Measurements from ENCODE around the gene DYDC2.

DNA sequence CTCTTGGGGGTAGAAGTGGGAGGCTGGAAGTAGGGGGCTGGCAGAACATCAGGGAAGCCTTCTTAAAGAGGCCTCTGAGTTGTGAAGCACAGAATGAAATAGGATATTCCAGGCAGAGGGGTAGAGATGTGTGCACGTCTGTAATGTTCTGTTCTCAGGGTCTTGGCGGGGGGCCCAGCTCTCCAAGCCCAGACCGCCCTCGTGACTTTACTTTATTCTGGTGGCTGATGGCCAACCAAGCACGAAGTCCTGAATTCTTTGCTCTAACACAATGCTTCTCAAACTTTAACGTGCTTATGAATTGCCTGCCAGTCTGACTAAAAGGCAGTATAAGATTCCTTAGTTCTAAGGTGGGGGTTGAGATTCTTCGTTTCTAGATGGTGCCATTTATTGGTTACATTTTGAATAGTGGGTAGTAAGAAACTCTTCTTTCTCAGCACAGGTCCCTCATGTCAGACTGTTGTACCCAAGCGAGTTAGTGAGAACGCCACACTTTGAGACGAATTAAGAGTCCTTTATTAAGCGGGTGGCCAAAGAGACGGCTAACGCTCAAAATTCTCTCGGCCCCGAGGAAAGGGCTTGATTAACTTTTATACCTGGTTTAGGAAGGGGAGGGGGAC is 60.0 kb downstream of the DYDC2 start:
- no peak for TF ChIP-seq EP300 (IDR thresholded peaks at IDR 0.05; ENCODE audit: borderline replicate concordance)
- TF ChIP-seq, protein P1, sequence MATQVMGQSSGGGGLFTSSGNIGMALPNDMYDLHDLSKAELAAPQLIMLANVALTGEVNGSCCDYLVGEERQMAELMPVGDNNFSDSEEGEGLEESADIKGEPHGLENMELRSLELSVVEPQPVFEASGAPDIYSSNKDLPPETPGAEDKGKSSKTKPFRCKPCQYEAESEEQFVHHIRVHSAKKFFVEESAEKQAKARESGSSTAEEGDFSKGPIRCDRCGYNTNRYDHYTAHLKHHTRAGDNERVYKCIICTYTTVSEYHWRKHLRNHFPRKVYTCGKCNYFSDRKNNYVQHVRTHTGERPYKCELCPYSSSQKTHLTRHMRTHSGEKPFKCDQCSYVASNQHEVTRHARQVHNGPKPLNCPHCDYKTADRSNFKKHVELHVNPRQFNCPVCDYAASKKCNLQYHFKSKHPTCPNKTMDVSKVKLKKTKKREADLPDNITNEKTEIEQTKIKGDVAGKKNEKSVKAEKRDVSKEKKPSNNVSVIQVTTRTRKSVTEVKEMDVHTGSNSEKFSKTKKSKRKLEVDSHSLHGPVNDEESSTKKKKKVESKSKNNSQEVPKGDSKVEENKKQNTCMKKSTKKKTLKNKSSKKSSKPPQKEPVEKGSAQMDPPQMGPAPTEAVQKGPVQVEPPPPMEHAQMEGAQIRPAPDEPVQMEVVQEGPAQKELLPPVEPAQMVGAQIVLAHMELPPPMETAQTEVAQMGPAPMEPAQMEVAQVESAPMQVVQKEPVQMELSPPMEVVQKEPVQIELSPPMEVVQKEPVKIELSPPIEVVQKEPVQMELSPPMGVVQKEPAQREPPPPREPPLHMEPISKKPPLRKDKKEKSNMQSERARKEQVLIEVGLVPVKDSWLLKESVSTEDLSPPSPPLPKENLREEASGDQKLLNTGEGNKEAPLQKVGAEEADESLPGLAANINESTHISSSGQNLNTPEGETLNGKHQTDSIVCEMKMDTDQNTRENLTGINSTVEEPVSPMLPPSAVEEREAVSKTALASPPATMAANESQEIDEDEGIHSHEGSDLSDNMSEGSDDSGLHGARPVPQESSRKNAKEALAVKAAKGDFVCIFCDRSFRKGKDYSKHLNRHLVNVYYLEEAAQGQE (IDR thresholded peaks at IDR 0.05; ENCODE audit: low read depth) = no peak
- no peak for TF ChIP-seq YY1 (IDR thresholded peaks at IDR 0.05; ENCODE audit: low read depth)

Data from Ishikawa (cell line).